Measurements from ENCODE around the gene PROX2. TPM values are rescaled to one million over a fixed set of nuclear protein-coding genes. Genes with fewer than 3 reads are reported as not detected.

PROX2 gene
- total RNA-seq, 1 experiment from 2014 or later, result not detected

DNA sequence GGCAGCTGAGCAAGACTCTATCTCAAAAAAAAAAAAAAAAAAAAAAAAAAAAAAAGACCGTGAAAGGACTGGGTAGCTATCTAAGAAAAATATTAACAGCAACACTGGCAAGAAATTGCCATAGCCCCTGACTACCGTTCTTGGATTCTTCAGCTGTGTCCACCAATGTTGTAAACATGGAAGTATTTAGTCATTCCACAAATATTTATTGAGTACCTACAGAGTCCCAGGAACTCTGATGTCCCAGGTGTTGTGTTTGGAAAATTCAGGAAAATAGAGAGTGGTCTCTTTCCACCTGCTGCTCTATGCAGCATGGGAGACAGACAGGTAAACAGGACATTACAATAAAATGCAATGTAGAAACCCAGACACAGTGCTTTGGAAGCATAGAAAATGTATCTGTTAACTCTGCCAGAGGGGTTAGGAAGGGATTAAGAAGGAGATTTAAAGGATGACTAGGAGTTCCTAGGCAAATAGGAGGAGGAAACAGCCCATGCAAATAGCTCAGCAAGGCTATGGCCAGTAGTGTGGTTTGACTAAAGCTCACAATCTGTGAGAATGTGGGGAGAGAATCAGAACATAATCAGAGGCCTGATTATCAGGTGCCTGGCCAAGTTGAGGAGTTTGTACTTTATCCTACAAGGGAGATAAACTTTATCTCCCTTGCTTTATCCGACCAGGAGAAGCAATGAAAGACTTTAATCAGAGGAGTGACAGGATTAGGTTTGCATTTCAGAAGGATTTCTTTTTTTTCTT is 3.7 kb upstream of the PROX2 start:
- Histone ChIP-seq H2AFZ (no peak overlapping the region), H4K20me1 (ENCODE audit: insufficient read depth) (peaks cover 24% of the 10 kb centered on the region), H3F3A (ENCODE audit: insufficient read depth, low read depth) (peaks cover 29% of the 10 kb centered on the region), H3K9me2 (ENCODE audit: insufficient read depth) (no peaks in the 10 kb centered on the region), H3K4me3 (no peak overlapping the region), H3K79me2 (ENCODE audit: low read depth) (peaks cover 29% of the 10 kb centered on the region), H3K27me3 (ENCODE audit: insufficient read depth, low read depth) (no peaks in the 10 kb centered on the region), H3K4me1 (replicated peaks; ENCODE audit: insufficient read depth) (peaks cover 28% of the 10 kb centered on the region), H3K36me3 (ENCODE audit: low read depth) (peaks cover 11% of the 10 kb centered on the region), H3K27ac (no peak overlapping the region), H3K9me3 (ENCODE audit: insufficient read depth, low read depth) (no peaks in the 10 kb centered on the region), H3K4me2 (no peak overlapping the region)
- intact Hi-C loops (cut with micrococcal nuclease; ENCODE audit: unreplicated experiment), result loop anchor here (5.0 to 10.0 kb wide), 4 partner anchors 387 to 685 kb away; partner anchors contain the start of genes ISCA2 and NPC2
- ChIA-PET POLR2A (ENCODE audit: unreplicated experiment) (interaction anchor here (0.6 kb wide), 2 partner anchors 116 to 529 kb away, joined by 3 read pairs; partner anchors contain the start of gene YLPM1), CTCF (interaction anchor here (0.6 to 3.0 kb wide), 11 partner anchors 9 to 240 kb away, joined by 3 to 26 read pairs (median 7); no protein-coding TSS in a partner anchor)
- no TSS peak for BruUV-seq (replicated peaks)
- TF ChIP-seq, protein P1, sequence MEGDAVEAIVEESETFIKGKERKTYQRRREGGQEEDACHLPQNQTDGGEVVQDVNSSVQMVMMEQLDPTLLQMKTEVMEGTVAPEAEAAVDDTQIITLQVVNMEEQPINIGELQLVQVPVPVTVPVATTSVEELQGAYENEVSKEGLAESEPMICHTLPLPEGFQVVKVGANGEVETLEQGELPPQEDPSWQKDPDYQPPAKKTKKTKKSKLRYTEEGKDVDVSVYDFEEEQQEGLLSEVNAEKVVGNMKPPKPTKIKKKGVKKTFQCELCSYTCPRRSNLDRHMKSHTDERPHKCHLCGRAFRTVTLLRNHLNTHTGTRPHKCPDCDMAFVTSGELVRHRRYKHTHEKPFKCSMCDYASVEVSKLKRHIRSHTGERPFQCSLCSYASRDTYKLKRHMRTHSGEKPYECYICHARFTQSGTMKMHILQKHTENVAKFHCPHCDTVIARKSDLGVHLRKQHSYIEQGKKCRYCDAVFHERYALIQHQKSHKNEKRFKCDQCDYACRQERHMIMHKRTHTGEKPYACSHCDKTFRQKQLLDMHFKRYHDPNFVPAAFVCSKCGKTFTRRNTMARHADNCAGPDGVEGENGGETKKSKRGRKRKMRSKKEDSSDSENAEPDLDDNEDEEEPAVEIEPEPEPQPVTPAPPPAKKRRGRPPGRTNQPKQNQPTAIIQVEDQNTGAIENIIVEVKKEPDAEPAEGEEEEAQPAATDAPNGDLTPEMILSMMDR (conservative IDR thresholded peaks at IDR 0.05), result no peak
- TF ChIP-seq EZH2 (IDR thresholded peaks at IDR 0.05; ENCODE audit: low read depth), result no peak
- DNase-seq, result no peak

DNA sequence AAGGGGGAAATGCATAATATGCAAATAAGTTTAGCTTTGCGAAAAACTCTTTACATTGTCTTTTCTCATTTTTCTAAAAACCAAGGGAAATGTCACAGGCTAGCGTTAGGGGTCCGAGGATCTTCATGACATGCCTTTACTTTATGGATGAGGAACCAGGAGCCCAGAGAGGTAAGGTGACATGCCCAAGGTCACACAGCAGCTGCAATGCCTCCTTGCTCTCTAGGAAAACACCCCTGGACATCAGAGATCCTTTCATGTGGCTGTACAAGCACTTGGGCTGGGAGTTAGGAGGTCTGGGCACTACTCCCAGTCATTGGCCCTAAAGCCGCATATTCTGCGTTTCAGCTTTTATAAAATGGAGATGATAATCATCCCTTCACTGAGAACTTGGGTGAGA is 741 bp downstream of the PROX2 start:
- Histone ChIP-seq H3K4me3 (no peak overlapping the region), H3K36me3 (ENCODE audit: low read depth) (no peaks in the 10 kb centered on the region), H3K9me3 (ENCODE audit: insufficient read depth, low read depth) (no peaks in the 10 kb centered on the region), H4K20me1 (ENCODE audit: insufficient read depth) (no peaks in the 10 kb centered on the region), H3K4me1 (replicated peaks; ENCODE audit: insufficient read depth) (no peaks in the 10 kb centered on the region), H3K79me2 (ENCODE audit: low read depth) (no peaks in the 10 kb centered on the region), H3K27me3 (ENCODE audit: insufficient read depth, low read depth) (no peaks in the 10 kb centered on the region), H3F3A (ENCODE audit: insufficient read depth, low read depth) (peaks cover 13% of the 10 kb centered on the region; the same call in 1 of the 2 replicates), H2AFZ (no peak overlapping the region), H3K4me2 (no peak overlapping the region), H3K9me2 (ENCODE audit: insufficient read depth) (no peaks in the 10 kb centered on the region), H3K27ac (no peak overlapping the region)
- ChIA-PET POLR2A (ENCODE audit: unreplicated experiment) (interaction anchor here (0.7 kb wide), 1 partner anchor 16 kb away, joined by 6 read pairs; no protein-coding TSS in a partner anchor), CTCF (interaction anchor here (1.2 to 1.7 kb wide), 2 partner anchors 31 to 70 kb away, joined by 3 to 6 read pairs; no protein-coding TSS in a partner anchor)
- no peak for DNase-seq
- intact Hi-C loops (cut with micrococcal nuclease; ENCODE audit: unreplicated experiment), result no loop called here
- BruUV-seq (replicated peaks), result no TSS peak
- no peak for TF ChIP-seq EZH2 (IDR thresholded peaks at IDR 0.05; ENCODE audit: low read depth)
- TF ChIP-seq, protein P1 (conservative IDR thresholded peaks at IDR 0.05), result no peak

DNA sequence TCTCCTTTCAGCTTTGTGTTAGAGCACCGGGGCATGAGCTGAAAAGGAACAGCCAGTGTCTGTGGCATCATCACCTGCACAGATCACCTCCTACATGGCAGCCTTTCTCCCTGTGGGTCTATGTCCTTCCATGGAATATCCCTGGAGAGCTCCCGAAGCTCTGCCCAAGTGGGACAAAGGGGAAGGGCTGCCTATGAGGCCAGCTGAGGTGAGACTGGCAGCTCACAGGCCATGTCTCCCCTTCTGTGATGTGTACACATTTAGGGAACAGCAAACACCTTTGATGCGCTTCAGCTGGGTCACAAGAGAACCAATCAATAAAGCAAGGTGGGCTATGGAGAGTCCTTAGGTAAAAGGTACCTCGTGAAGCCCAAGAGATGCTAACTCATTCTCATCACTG is 4.1 kb downstream of the PROX2 start:
- BruUV-seq (replicated peaks), result no TSS peak
- CTCF ChIA-PET, result interaction anchor here (0.6 to 3.3 kb wide), 5 partner anchors 11 to 40 kb away, joined by 3 to 18 read pairs (median 6); no protein-coding TSS in a partner anchor

More for the DNA sequence above, 4.1 kb downstream of the PROX2 start:
- no peak overlapping the region for H3K4me2 ChIP-seq
- no peaks in the 10 kb centered on the region for H4K20me1 ChIP-seq (ENCODE audit: insufficient read depth)
- H3K27me3 ChIP-seq (ENCODE audit: insufficient read depth, low read depth), result peaks cover 11% of the 10 kb centered on the region
- no peak overlapping the region for H2AFZ ChIP-seq
- no peak for DNase-seq
- no peak overlapping the region for H3K27ac ChIP-seq
- H3K4me3 ChIP-seq, result no peak overlapping the region
- no peaks in the 10 kb centered on the region for H3K9me3 ChIP-seq (ENCODE audit: insufficient read depth, low read depth)
- TF ChIP-seq EZH2 (IDR thresholded peaks at IDR 0.05; ENCODE audit: low read depth), result no peak
- TF ChIP-seq, protein P1 (conservative IDR thresholded peaks at IDR 0.05), result no peak
- no peaks in the 10 kb centered on the region for H3K36me3 ChIP-seq (ENCODE audit: low read depth)
- H3K9me2 ChIP-seq (ENCODE audit: insufficient read depth), result no peaks in the 10 kb centered on the region
- 0 out of 2 replicates have a peak, but pooled peaks cover 4% of the 10 kb centered on the region for H3F3A ChIP-seq (ENCODE audit: insufficient read depth, low read depth)
- no peaks in the 10 kb centered on the region for H3K4me1 ChIP-seq (replicated peaks; ENCODE audit: insufficient read depth)
- no peaks in the 10 kb centered on the region for H3K79me2 ChIP-seq (ENCODE audit: low read depth)
- POLR2A ChIA-PET (ENCODE audit: unreplicated experiment), result interaction anchor here (0.6 kb wide), 2 partner anchors 59 to 215 kb away, joined by 3 to 4 read pairs; no protein-coding TSS in a partner anchor
- intact Hi-C loops (cut with micrococcal nuclease; ENCODE audit: unreplicated experiment), result no loop called here
